HG03354 (cell line): ENCODE measurements around the gene GOLGA5.
"Not testable (repeated sequence)": the region's sequence is repeated elsewhere in the genome, so short reads cannot be mapped to it uniquely, and the experiment has no call there.

Experiments
- ATAC-seq: cut with Tn5 transposase; IDR thresholded peaks from one replicate; pipeline ENCODE4 v1.9.1; 2021; ENCODE audit warnings: mild to moderate bottlenecking; ENCODE audit not compliant: unreplicated experiment, poor library complexity, severe bottlenecking

GOLGA5 gene, protein sequence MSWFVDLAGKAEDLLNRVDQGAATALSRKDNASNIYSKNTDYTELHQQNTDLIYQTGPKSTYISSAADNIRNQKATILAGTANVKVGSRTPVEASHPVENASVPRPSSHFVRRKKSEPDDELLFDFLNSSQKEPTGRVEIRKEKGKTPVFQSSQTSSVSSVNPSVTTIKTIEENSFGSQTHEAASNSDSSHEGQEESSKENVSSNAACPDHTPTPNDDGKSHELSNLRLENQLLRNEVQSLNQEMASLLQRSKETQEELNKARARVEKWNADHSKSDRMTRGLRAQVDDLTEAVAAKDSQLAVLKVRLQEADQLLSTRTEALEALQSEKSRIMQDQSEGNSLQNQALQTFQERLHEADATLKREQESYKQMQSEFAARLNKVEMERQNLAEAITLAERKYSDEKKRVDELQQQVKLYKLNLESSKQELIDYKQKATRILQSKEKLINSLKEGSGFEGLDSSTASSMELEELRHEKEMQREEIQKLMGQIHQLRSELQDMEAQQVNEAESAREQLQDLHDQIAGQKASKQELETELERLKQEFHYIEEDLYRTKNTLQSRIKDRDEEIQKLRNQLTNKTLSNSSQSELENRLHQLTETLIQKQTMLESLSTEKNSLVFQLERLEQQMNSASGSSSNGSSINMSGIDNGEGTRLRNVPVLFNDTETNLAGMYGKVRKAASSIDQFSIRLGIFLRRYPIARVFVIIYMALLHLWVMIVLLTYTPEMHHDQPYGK

DNA sequence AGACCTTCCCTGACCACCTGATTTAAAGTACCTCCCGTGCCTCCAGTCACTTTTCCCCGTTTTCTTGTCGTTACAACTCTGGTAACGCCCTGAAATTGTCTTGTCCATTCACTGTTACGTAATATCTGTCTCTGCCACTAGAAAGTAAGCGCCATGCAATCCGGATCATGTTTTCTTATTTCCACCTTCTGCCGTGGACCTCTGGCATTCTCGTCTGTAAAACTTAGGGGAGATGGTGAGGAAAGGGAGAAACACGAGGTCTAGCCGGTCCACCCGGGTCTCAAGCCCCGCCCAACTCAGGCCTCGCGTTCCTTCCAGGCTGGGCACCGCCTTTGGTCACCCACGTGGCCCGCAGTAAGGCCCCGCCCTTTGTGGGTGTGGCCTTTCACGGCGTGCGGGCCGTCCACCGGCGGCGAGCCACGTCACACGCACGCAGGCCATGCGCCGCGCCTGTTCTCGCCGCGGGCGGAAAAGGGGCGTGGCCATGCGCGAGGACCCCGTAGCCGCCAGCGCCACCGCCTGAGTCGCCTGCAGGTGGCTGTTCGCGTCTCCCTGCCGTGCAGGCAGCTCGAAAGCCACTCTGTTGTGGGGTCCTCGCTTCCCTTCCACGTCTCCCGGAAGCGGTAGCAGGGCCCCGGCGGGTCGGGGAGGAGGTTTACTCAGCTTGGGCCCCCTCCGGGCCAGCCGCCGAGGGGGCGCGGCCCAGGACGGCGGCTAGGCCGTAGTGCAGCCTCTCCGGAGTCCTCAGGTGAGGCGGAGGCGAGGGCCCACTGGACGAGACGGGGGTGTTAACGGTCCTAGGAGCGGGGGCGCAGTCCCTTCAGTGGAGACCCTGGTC, at the start of gene GOLGA5:
Gene GOLGA5, plus strand, starts transcription at position 597 of the 838 bp plus-strand sequence. CDS start 3,133 bp downstream, outside the sequence.
- peak; percentile 94 for ATAC-seq

DNA sequence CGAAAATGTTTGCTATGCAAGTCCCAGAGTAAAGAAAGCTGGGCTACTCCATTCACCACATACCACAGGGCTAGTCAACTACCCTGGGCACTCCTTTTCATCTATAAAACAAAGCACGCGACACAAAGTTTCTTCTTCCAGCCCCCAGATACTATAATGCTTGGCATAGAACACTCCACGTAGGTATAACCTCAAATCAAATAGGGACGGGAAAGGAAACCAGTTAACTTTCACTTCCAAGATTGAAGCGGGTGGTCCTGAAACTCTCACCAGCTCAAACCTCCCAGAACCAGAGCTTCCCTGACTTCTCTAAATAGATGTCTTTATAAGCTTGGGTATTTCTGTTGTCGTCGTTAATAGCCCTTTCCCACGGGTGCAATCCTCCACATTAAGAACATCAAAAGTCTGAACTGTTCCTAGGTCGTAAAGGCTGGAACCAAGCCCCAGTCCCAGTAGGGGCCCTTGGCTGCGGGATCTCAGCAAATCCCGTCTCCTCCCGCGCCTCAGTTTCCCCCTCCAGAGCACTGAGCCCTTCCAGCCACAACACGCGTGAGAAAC, 46.3 kb upstream of the GOLGA5 start:
- ATAC-seq: no peak

DNA sequence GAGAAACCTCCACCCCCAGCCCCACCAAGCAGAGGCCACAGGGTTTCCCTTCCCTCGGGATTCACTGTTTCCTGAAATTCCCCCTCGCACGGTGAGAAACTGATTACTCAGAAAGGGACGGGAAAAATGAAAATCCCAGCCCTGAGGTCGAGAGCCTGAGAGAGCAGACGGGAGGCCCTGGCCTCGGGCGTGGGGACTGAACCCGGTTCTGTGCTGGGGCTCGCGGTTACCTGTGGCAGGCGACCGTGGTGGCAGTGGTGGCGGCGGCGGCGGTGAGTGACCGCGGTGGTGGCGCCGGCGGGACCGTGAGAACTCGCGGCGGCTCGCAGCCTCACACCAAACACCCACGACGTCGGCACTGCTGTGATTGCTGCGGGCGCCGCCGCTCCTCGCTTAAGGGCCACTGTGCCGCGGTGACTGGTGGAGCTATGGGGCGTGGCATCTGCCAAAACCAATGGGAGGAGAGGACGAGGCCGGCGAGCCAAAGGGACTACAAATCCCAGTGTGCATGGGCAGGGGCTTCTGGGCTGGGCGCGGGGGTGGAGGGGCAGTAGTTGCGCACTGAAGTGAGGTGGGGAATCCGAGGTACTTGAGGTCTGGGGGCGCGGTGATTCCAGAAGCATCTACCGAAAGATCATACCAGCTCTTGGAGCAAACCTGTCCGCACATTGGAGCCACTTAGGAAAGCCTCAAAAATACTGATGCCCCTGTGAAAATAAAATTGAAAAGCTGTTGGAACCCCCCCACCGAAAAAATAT, 45.7 kb upstream of the GOLGA5 start, which contains the start of gene LGMN:
Gene LGMN, minus strand, starts transcription at position 369 of the 758 bp plus-strand sequence. CDS start 15,841 bp downstream, outside the sequence.
- peak; percentile 86 for ATAC-seq

DNA sequence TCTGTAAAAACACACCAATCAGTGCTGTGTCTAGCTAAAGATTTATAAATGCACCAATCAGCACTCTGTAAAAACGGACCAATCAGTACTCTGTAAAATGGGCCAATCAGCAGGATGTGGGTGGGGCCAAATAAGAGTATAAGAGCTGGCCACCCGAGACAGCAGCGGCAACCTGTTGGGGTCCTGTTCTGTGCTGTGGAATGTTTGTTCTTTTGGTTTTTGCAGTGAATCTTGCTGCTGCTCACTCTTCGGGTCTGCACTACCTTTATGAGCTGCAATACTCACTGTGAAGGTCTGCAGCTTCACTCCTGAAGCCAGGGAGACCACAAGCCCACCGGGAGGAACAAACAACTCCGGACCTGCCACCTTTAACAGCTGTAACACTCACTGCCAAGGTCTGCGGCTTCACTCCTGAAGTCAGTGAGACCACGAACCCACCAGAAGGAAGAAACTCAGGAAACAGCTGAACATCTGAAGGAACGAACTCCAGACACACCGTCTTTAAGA, 43.8 kb upstream of the GOLGA5 start:
- not testable (repeated sequence) for ATAC-seq

DNA sequence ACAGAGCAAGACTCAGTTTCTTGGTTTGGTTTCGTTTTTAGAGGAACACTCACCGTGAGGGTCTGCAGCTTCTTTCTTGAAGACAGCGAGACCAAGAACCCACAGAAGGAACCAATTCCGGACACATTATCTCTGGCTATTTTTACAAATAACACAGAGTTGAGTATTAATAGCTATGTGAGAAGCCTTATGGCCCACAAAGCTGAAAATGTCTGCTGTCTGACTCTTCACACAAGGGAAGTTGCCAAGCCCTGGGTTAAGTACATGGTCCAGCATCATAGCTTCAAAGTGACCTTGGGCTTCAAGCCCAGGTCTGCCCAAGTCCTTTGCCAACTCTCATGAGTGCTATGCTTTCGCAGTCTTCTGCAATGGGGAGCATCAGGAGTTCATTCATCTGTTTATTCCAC, 43.1 kb upstream of the GOLGA5 start:
- ATAC-seq: peak; percentile 34

DNA sequence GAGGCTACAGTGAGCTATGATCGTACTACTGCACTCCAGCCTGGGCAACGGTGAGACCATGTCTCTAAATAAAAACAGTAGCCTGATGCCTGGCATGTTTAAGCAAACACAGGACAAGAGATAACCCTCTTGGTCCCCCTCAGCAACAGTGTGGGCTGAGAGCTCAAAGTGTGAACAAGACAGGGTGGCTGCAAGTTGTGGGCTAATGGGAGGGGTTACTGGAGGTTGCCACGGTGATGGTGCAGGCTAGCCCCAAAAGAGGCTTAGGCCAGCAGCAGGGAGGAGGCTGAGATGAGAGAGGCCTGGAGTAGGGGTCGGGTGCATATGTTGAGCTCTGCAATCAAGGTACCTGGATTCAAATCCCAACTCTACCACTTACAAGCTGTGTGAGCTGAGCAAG, 42.3 kb upstream of the GOLGA5 start:
- no peak for ATAC-seq

DNA sequence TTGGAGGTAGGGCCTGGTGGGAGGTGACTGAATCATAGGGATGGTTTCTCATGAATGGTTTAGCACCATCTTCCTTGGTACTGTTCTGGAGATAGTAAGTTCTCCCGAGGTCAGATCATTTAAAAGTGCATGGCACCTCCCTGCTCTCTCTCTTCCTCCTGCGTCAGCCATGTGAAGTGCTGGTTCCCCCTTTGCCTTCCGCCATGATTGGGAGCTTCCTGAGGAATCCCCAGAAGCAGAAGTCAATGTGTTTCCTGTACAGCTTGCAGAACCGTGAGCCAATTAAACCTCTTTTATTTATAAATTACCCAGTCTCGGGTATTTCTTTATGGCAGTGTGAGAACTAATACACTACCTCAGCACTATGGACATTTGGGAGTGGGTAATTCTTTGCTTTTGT, 40.9 kb upstream of the GOLGA5 start:
- no peak for ATAC-seq

DNA sequence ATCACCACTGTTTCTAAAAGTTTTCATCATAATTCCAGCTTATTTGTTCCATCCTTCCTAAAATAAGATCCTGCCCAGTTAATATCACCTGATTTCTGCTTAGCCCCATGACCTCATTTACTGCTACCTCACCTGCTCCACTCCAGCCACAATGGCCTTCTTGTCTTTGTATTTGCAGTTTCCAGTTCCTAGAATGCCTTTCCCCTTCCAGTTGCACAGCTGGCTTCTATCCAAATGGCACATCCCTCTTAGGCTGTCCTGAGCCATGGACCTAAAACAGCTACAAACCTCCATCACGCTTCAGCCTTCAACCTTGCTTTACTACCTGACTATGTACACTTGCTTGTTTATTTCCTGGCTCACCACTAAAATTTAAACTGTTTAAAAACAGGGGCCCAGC, 39.1 kb upstream of the GOLGA5 start:
- no peak for ATAC-seq

DNA sequence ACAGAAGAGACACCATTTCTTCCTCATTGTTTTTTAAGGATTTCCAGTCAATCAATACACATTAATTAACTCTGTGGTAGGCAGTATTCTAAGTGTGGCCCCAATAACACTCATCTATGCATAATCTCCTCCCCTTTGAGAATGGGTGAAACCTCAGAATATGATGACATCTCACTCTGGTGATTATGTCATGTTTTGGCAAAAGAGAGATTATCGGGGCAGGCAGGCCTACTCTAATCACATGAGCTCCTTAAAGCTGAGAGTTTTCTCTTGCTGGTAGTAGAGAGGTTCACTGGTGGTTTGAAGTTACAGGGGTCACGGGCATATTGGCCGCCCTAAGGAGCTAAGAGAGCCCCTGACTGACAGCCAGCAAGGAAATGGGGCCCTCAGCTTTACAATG, 38.6 kb upstream of the GOLGA5 start:
- ATAC-seq: no peak

DNA sequence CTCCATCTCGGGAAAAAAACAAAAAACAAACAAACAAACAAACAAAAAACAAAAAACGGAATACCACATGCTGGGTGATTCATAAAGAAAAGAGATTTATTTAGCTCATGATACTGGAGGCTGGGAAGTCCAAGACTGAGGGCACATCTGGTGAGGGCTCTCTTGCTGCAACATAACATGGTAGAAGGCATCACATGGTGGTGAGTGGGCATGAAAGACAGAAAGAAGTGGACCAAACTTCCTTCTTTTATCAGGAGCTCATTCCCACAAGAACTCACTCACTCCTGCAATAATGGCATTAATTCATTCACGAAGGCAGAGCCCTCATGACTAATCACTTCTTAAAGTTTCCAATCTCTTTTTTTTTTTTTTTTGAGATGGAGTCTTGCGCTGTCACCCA, 37.7 kb upstream of the GOLGA5 start:
- ATAC-seq: no peak

DNA sequence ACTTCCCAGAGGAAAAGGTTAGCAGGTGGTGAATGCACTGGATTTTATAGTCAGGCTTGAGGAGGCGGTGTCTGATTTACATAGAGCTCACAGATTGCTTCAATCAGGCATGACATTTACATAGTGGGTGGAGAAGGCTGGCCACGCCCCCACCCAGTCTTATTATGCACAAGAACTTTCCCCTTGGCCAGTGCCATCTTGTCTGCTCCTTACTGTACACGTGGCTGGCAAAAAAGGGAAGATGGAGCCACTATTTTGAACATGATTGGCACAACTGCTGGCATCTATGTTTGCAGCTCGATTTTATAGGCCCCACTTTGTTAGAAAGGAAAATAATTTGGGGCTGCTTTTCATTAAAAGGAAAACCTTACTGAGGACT, 34.8 kb upstream of the GOLGA5 start:
- peak; percentile 68 for ATAC-seq

DNA sequence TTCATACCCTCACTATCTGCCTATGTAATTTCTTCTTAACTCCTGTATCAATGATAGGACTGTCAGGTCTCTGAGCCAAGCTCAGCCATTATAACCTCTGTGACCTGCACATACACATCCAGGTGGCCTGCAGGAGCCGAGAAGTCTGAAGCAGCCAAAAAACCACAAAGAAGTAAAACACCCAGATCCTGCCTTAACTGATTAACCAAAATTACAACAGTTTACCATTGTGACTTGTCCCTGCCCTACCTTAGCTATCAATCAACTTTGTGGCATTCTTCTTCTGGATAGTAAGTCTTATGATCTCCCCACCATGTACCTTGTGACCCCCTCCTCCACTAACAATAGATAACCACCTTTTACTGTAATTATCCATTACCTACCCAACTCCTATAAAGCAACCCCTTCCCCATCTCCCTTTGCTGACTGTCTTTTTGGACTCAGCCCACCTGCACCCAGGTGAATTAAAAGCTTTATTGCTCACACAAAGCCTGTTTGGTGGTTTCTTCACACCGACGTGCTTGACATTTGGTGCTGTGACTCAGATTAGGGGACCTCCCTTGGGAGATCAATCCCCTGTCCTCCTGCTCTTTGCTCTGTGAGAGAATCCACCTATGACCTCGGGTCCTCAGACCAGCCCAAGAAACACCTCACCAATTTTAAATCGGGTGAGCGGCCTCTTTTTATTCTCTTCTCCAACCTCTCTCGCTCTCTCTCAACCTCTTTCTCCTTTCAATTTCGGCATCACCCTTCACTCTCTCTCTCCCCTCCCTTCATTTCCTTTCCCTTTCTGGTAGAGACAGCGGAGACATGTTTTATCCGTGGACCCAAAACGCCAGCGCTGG, 34.2 kb upstream of the GOLGA5 start:
- ATAC-seq: peak; percentile 60

DNA sequence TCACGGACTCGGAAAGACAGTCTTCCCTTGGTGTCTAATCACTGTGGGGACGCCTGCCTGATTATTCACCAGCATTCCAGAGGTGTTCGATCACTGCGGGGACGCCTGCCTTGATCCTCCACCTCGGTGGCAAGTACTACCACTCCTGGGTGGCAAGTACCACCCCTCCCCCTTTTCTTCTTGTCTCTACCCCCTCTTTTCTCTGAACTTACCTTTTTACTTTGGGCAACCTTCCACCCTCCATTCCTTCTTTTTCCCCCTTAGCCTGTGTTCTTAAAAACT, 33.6 kb upstream of the GOLGA5 start:
- ATAC-seq: no peak

DNA sequence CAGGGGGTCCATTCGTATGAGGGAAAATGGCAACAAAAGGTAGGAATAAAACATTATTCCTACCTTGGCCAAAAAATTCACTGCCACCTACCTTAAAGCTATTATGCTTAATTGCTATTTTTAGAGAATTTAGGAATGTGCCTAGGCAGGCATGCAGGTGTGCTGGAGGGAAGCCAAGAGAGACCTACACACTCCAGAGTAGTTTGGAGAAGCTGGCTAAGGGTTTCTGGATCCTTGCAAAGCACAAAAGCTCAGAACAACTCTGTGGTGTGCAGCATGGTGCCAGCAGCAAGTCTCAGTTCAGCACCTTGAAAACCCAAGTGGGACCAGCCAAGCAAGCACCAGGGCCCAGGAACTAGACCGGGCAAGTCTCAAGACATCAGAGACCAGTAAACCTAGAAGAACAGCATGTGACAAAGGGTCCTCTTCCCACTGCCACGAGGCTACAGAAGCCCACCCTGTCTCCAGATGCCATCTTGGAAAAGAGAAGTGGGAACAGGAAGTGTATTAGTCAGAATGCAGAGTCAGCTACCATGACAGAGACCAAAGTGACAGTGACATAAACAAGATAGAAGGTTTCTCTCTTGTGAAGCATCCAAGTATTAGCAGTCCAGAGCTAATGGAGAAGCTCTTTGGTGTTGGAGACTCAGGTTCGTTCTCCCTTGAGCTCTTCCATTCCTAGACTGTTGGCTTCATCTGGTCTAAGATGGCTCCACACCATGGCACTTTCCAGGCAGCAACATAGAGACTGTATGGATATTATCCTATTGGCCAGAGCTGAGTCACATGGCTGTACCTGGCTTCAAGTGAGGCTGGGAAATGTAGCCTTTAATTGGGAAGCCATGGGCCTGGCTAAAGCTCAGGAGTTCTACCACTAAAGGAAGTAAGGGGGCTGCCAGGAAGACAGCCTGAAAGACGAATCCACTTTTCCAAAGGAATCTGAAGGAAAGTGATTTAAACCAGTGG, 30.2 kb upstream of the GOLGA5 start:
- ATAC-seq: not testable (repeated sequence)

DNA sequence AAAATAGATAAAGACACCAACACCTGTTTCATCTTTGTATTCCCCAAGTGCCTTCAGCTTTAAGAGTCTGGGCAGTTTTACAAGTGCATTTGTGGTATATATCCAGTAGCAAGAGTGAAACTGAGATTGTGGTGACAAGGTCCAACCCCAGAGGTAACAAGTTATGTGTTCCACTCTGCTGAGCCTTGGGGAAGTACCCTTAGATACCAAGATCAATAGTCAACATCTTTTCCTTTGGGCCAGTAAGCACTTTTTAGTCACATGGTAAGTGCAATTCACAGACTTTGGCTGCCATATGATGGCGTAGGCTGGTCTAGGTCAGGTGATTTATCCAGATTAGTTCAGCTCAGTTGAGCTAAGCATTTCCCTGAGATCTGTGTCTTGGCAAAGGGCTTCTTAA, 25.9 kb upstream of the GOLGA5 start:
- ATAC-seq: peak; percentile 94

DNA sequence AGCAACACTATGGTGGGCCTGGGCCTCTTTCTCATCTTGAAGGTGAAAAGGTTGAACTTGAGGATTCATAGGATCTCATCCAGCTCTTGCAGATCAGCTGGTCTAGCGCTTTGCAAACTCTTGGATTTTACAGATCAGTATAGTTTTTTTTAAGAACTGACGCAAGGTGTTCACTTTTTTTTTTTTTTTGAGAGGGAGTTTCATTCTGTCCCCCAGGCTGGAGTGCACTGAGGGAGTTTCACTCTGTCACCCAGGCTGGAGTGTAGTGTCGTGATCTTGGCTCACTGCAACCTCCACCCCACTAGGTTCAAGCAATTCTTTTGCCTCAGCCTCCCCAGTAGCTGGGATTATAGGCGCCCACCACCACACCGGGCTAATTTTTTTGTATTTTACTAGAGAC, 25.3 kb upstream of the GOLGA5 start:
- ATAC-seq: no peak

DNA sequence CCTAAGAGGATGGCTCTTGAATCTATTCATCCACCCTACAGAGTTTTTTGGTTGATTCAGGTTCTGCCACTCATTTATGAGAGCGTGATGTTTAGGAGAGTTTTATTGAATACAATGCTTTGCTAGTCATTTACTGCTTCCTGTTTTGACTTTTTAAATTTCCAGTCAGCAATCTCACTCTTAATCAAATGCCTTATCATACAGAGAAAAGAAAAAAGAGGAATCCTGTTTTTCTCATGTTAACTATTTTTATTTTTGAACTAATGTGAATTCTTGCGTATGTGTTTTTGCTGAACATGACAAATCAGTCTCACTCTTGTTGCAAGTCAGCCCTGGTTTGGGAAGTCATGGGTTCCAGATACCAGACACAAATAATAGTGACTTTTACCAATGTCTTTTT, 23.6 kb upstream of the GOLGA5 start:
- ATAC-seq: no peak
